T-helper 17 cell (primary cell): ENCODE measurements around the gene PRPS2. TPM values are rescaled to one million over a fixed set of nuclear protein-coding genes. Genes with fewer than 3 reads are reported as not detected.
A peak's percentile ranks its signal among the peaks of the same experiment; 100 is the strongest.

Experiments used
- ATAC-seq: fragments of 150-1000 bp; cut with Tn5 transposase; 2 replicates; pipeline ENCODE4 v1.10.0; 2021; ENCODE audit warnings: mild to moderate bottlenecking, moderate library complexity
- DNase-seq, 3 donors: peaks; one replicate each; pipeline versions ENCODE4 v3.0.0 to v3.0.0-alpha.2; 2020 to 2021
- H3K9me3 ChIP-seq: one replicate; pipeline ENCODE4 v1.7.0; 2013; ENCODE audit warnings: low read length, mild to moderate bottlenecking; ENCODE audit not compliant: control insufficient read depth, poor library complexity, severe bottlenecking
- H3K27ac Mint-ChIP-seq: one replicate; pipeline ENCODE4 v1.8.0; 2022; ENCODE audit warnings: mild to moderate bottlenecking, moderate library complexity, mixed read lengths
- H3K27me3 Mint-ChIP-seq: one replicate; pipeline ENCODE4 v1.8.0; 2022; ENCODE audit warnings: mixed read lengths
- H3K36me3 Mint-ChIP-seq: one replicate; pipeline ENCODE4 v1.8.0; 2022; ENCODE audit warnings: low read depth, mixed read lengths
- H3K4me1 Mint-ChIP-seq: one replicate; pipeline ENCODE4 v1.8.0; 2022; ENCODE audit warnings: mild to moderate bottlenecking, mixed read lengths
- H3K4me3 Mint-ChIP-seq: one replicate; pipeline ENCODE4 v1.8.0; 2022; ENCODE audit warnings: mild to moderate bottlenecking, moderate library complexity, mixed read lengths
- total RNA-seq, 4 donors: library from RNA in 2 of 4; stranded (reverse) in 2 of 4; gene quantifications; one replicate each; pipeline ENCODE4 v1.2.3 and lab custom pipeline; 2022 to 2026

Gene PRPS2
- total RNA-seq, 2 donors from 2014 or later, result 16.8 to 21.3 TPM

- peaks cover 7% of the 10 kb centered on the region for H3K4me1 Mint-ChIP-seq
Observed at GRCh38 chrX:12789976-12790375, 1.2 kb upstream of the PRPS2 start.

GRCh38 chrX:12790885-12791256 is 341 bp upstream of the PRPS2 start:
- ATAC-seq, result peak; percentile 48
- H3K36me3 Mint-ChIP-seq, result no peaks in the 10 kb centered on the region
- H3K9me3 ChIP-seq, result no peaks in the 10 kb centered on the region
- H3K27me3 Mint-ChIP-seq, result no peaks in the 10 kb centered on the region
- peaks cover 7% of the 10 kb centered on the region for H3K4me1 Mint-ChIP-seq
- no peak for DNase-seq
- peak overlapping the region; percentile 51 for H3K27ac Mint-ChIP-seq
- peak overlapping the region; percentile 87 for H3K4me3 Mint-ChIP-seq

More at GRCh38 chrX:12789976-12790375, 1.2 kb upstream of the PRPS2 start:
- no peaks in the 10 kb centered on the region for H3K9me3 ChIP-seq
- DNase-seq (no peak), ATAC-seq (no peak)
- Mint-ChIP-seq H3K4me3 (peak overlapping the region; percentile 87), H3K27ac (peak overlapping the region; percentile 51), H3K27me3 (no peaks in the 10 kb centered on the region), H3K36me3 (no peaks in the 10 kb centered on the region)

GRCh38 chrX:12792711-12793110 is 1.5 kb downstream of the PRPS2 start:
- peak overlapping the region; percentile 78 for H3K27ac Mint-ChIP-seq
- H3K4me3 Mint-ChIP-seq, result peak overlapping the region; percentile 81
- no peak for DNase-seq
- no peak for ATAC-seq
- H3K4me1 Mint-ChIP-seq, result peaks cover 7% of the 10 kb centered on the region
- no peaks in the 10 kb centered on the region for H3K27me3 Mint-ChIP-seq
- no peaks in the 10 kb centered on the region for H3K9me3 ChIP-seq
- no peaks in the 10 kb centered on the region for H3K36me3 Mint-ChIP-seq

- Mint-ChIP-seq H3K4me3 (no peak overlapping the region), H3K27ac (no peak overlapping the region), H3K27me3 (no peaks in the 10 kb centered on the region), H3K36me3 (no peaks in the 10 kb centered on the region), H3K4me1 (peaks cover 10% of the 10 kb centered on the region)
- DNase-seq (no peak), ATAC-seq (no peak)
- H3K9me3 ChIP-seq, result no peaks in the 10 kb centered on the region
Observed at GRCh38 chrX:12794654-12795053, 3.4 kb downstream of the PRPS2 start.

GRCh38 chrX:12798601-12799000 is 7.4 kb downstream of the PRPS2 start:
- Mint-ChIP-seq H3K4me3 (no peak overlapping the region), H3K4me1 (peaks cover 5% of the 10 kb centered on the region), H3K27me3 (no peaks in the 10 kb centered on the region), H3K36me3 (no peaks in the 10 kb centered on the region), H3K27ac (no peak overlapping the region)
- DNase-seq, result no peak
- ATAC-seq, result no peak
- no peaks in the 10 kb centered on the region for H3K9me3 ChIP-seq

GRCh38 chrX:12799118-12799517 is 7.9 kb downstream of the PRPS2 start:
- Mint-ChIP-seq H3K4me1 (peaks cover 5% of the 10 kb centered on the region), H3K36me3 (no peaks in the 10 kb centered on the region), H3K4me3 (no peak overlapping the region), H3K27me3 (no peaks in the 10 kb centered on the region), H3K27ac (no peak overlapping the region)
- ATAC-seq (no peak), DNase-seq (no peak)
- H3K9me3 ChIP-seq, result no peaks in the 10 kb centered on the region

- no peak for DNase-seq
- Mint-ChIP-seq H3K4me3 (no peak overlapping the region), H3K27me3 (no peaks in the 10 kb centered on the region), H3K36me3 (no peaks in the 10 kb centered on the region), H3K4me1 (peaks cover 5% of the 10 kb centered on the region), H3K27ac (no peak overlapping the region)
- H3K9me3 ChIP-seq, result no peaks in the 10 kb centered on the region
- no peak for ATAC-seq
Observed at GRCh38 chrX:12802741-12803140, 11.5 kb downstream of the PRPS2 start.

- DNase-seq (no peak), ATAC-seq (no peak)
- Mint-ChIP-seq H3K36me3 (no peaks in the 10 kb centered on the region), H3K27ac (no peak overlapping the region), H3K4me1 (peaks cover 4% of the 10 kb centered on the region), H3K27me3 (no peaks in the 10 kb centered on the region), H3K4me3 (no peak overlapping the region)
- no peaks in the 10 kb centered on the region for H3K9me3 ChIP-seq
Observed at GRCh38 chrX:12804655-12805054, 13.4 kb downstream of the PRPS2 start.

GRCh38 chrX:12805333-12805732 is 14.1 kb downstream of the PRPS2 start:
- Mint-ChIP-seq H3K27ac (no peak overlapping the region), H3K27me3 (no peaks in the 10 kb centered on the region), H3K36me3 (no peaks in the 10 kb centered on the region), H3K4me3 (no peak overlapping the region), H3K4me1 (peaks cover 4% of the 10 kb centered on the region)
- ATAC-seq (no peak), DNase-seq (no peak)
- H3K9me3 ChIP-seq, result no peaks in the 10 kb centered on the region

GRCh38 chrX:12811658-12812057 is 20.4 kb downstream of the PRPS2 start:
- no peaks in the 10 kb centered on the region for H3K27me3 Mint-ChIP-seq
- DNase-seq, result no peak

GRCh38 chrX:12814420-12814819 is 23.2 kb downstream of the PRPS2 start:
- DNase-seq (peak in 1 of 3 donors; percentile 6), ATAC-seq (peak; percentile 56)
- Mint-ChIP-seq H3K4me1 (no peaks in the 10 kb centered on the region), H3K36me3 (no peaks in the 10 kb centered on the region), H3K27ac (no peak overlapping the region), H3K27me3 (no peaks in the 10 kb centered on the region), H3K4me3 (no peak overlapping the region)
- H3K9me3 ChIP-seq, result no peaks in the 10 kb centered on the region

More at GRCh38 chrX:12811658-12812057, 20.4 kb downstream of the PRPS2 start:
- ATAC-seq, result no peak
- H3K4me3 Mint-ChIP-seq, result no peak overlapping the region
- H3K4me1 Mint-ChIP-seq, result peaks cover 2% of the 10 kb centered on the region
- H3K27ac Mint-ChIP-seq, result no peak overlapping the region
- H3K9me3 ChIP-seq, result no peaks in the 10 kb centered on the region
- H3K36me3 Mint-ChIP-seq, result no peaks in the 10 kb centered on the region

GRCh38 chrX:12817528-12817927 is 26.3 kb downstream of the PRPS2 start:
- H3K27ac Mint-ChIP-seq, result no peak overlapping the region
- no peaks in the 10 kb centered on the region for H3K36me3 Mint-ChIP-seq
- no peaks in the 10 kb centered on the region for H3K4me1 Mint-ChIP-seq
- no peaks in the 10 kb centered on the region for H3K27me3 Mint-ChIP-seq
- H3K4me3 Mint-ChIP-seq, result no peak overlapping the region
- DNase-seq (no peak), ATAC-seq (no peak)
- no peaks in the 10 kb centered on the region for H3K9me3 ChIP-seq

GRCh38 chrX:12819222-12819621 is 28.0 kb downstream of the PRPS2 start:
- no peaks in the 10 kb centered on the region for H3K36me3 Mint-ChIP-seq
- H3K27ac Mint-ChIP-seq, result no peak overlapping the region
- H3K4me1 Mint-ChIP-seq, result no peaks in the 10 kb centered on the region
- H3K27me3 Mint-ChIP-seq, result no peaks in the 10 kb centered on the region
- H3K9me3 ChIP-seq, result no peaks in the 10 kb centered on the region
- no peak overlapping the region for H3K4me3 Mint-ChIP-seq
- DNase-seq (no peak), ATAC-seq (no peak)

- H3K4me1 Mint-ChIP-seq, result peaks cover 2% of the 10 kb centered on the region
Observed at GRCh38 chrX:12820737-12821136, 29.5 kb downstream of the PRPS2 start.

More at GRCh38 chrX:12820737-12821136, 29.5 kb downstream of the PRPS2 start:
- no peak overlapping the region for H3K4me3 Mint-ChIP-seq
- H3K9me3 ChIP-seq, result no peaks in the 10 kb centered on the region
- no peaks in the 10 kb centered on the region for H3K27me3 Mint-ChIP-seq
- H3K27ac Mint-ChIP-seq, result no peak overlapping the region
- DNase-seq (no peak), ATAC-seq (no peak)
- H3K36me3 Mint-ChIP-seq, result peaks cover 5% of the 10 kb centered on the region
